NCI-H1048 (cell line): ENCODE measurements around the gene HRH3.

ENCODE experiments used
- DNase-seq: peaks from one replicate; lab custom pipeline; 2025; lab: John Stamatoyannopoulos, UW

Gene HRH3

DNA sequence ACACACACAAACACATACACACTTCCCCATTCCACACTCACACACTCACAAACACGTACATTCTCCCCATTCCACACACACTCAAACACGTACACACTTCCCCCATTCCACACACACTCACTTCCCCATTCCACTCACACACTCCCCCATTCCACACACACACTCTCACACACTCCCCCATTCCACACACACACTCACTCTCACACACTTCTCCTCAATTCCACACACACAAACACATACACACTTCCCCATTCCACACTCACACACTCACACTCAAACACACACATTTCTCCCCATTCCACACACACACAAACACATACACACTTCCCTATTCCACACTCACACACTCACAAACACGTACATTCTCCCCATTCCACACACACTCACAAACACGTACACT is 9.6 kb upstream of the HRH3 start:
- DNase-seq, result no peak

DNA sequence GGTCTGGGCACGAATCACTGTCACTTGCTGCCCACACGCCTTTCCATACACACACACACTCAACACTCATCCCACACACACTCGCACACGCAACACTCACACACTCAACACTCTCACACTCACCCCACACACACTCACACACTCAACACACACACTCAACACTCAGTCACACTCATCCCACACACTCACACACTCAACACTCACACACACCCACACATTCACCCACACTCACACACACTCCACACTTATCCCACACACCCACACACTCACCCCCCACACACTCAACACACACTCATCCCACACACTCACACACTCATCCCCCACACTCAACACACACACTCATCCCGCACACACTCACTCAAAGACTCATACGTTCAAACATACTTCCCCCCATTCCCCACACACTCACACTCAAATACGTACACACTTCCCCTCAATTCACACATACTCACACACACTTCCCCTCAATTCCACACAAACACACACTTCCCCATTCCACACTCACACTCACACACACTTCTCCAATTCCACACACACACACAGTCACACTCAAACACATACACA is 9.0 kb upstream of the HRH3 start:
- no peak for DNase-seq

DNA sequence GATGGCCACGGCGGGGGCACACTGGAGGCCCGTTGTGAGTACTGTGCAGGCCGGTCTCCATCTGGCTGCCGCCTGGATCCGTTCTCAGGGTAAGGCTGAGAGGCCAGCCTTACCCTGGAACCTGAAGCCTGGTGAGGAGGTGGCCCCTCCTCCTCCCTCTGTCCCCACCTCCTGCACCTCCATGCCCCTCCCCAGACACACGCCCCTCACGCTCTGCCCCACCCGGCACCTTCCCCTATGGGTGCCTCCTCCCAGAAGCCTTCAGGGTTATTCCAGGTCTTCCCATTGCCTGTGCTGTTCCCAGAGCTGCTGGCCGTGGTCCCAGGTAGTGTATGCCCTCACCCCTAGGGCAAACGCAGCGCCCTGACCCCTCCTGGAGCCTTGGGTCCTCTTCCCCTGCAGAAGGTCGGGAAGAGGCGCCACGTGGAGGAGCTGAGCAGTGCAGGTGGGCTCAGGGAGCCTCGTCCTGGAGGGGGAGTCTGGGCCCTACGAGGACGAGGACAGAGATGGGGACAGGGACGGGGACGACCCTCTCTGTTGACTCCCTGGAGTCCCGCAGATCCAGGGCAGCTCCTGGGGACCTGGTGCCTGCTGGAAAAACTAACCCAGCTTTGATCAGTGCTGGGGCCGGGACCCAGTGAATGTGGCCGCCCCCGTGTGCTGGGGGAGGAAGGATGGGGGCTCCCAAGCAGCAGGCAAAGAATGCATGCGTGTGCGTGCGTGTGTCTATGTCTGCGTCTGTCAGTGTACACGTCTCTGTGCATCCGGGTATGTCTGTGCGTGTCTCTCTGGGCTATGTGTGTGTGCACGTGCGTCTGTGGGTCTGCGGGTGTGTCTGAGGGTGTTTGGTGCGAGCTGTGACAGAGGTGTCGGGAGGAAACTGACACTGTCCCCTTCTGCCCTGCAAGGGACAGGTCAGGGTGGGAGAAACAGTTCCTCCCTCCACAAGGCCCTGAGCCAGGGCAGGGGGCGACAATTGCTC is 8.2 kb upstream of the HRH3 start:
- DNase-seq, result no peak

DNA sequence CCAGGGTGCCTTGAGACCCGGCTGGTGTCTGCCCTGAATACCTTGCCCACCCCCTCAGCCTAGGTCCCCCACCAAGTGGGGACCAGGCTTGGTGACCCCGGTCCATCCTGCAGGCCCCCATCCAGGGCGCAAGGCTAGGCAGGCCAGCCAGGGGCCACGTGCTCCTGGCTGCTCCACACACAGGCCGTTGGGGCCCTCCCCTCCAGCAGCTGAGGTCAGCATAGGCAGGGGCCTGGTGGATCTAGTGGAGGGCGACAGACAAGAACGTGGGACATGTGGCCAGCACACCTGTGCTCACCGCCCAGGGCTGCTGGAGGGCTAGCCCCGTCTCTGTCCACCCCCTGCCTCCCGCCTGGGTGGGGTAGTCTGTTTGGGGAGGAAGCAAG is 7.5 kb upstream of the HRH3 start:
- no peak for DNase-seq

DNA sequence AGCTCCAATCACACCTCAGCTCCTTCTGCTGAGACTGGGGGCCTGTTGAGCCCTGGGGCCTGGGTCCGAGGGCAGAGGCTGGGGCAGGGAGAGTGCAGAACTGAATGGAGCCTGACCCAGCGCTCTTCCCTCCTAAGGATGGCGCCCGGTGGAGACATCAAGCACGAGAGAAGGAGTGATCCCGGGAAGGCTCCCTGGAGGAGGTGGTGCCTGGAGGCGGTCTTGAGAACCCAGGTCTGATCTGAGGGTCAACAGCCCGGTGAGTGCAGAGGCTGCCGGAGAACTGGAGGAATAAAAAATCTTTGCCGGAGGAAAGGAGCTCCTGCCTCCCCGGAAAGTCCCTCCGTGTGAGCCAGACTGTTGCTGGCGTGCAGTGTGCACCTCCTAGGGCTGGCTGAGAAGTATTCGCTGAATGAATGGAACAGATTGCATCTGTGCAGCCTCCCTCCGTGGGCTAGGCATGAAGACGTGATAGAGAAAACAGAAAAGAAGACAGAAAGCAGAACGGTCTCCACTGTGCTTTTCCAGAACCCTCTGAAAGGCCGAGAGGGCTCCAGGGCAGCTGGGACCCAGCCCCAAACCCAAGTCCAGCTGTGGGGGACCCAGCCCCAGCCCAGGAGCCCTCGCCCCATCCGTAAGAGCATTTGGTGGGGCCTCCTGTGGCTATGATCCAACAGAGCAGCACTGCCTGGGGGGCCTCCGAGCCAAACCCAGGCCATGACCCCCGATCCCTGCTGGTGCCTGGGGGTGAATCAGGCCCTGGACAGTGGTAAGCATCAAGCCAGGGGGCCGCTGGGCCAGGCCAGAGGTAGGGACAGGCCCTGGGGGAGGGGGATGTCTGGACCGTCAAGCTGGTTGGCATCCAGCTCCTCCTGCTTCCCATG is 6.9 kb upstream of the HRH3 start:
- no peak for DNase-seq

DNA sequence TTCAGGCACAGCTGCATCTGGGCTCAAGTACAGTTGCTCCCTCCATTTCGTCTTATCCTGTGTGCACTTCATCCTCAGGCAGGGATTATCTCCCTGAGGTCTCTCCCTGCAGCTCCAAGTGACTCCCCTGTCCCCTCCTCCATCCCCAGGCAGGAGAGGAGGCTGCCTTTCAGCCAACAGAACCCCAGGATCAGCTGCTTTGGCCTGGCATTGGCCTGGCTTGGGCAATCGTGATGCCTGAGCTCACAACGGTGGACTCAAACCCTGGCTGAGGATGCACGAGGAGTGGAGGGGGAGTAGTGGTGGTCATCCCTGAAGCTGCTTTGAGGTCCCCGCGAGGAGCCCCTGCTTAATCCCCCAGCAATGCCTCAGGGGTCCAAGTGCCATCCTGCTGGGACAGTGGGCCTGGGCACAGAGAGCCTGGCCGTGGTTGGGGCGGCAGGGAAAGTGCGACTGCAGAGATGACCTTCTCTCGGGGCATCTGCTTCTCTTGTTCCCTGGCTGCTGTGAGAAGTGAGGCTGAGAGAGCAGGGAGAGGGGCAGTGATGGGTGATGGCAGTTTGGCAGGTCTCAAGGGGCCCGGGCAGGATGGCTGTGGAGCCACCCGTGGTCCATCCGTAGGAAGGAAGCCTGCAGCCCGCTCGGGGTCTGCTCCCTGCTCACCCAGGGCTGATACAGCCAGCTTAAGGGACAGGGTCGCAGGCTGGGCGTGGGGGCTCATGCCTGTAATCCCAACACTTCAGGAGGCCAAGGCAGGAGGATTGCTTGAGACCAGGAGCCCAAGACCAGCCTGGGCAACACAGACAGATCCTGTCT is 6.0 kb upstream of the HRH3 start:
- no peak for DNase-seq

DNA sequence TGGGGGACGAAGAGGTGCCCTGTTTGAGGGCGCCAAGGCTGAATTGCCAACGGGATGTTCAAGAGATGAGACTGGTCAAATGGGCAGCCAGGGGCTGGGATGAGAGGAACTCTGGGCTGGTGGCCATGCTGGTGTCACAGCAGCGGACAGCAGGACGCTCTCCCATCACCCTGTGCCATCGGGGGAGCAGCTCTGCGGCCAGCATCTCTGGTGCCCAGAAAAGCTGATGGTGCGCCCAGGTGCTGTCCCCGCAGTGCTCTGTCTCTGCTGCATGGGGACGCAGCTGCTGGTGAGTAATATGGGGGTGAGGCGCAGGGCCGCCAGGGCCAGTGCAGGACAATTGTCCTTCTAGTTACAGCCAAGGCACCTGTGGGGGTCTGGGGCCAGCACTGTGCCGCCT is 4.9 kb upstream of the HRH3 start:
- no peak for DNase-seq

DNA sequence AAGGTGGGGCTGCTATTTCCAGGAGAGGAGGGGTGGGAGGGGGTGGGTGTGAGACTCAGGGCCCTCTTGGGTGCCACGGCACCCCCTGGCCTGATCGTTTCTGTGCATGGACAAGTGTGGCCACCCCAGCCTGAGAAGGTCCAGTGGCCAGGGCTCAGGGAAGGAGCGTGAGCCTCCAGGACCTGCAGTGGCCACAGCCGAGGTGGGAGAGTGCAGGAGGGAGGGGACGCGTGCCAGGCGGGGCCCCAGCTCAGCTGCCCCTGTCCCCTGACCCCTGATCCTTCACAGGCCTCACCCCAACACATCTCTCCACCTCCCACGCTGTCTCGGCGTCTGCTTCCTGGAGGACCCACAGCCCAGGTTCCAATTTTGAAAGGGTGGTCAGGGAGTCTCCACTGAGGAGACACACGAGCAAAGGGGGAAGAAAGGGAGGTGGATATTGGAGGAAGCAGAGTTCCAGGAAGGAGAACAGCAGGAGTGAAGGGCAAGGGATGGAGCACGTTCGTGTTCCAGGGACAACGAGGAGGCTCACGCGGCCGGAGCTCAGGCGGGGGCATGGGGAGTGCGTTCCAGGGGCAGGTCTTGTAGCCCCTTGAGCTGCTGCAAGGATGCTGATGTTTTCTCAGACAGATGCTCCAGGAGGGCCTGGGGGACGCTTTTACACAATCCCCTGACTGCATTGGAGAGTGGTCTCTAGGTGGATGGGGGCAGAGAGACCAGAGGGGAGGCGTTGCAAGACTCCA is 4.2 kb upstream of the HRH3 start:
- DNase-seq, result no peak

DNA sequence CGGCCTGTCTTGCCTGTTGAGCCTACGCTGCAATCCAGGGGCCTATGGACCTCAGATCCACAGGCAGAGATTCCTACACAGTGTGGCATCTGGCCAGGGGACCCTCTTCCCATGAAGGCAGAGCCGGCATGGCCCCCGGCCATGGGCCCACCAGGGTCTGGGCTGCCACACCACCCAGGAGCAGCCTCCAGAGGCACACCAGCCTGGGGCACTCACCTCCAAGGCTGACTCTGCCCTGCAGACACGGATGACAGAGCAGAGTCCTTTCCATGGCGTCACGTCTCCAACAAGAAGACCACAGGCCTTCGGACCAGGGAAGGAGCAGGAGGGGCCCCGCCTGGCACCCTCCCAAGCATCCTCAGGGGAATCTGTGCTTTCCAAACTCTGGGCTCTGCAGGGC is 3.5 kb upstream of the HRH3 start:
- DNase-seq, result no peak

DNA sequence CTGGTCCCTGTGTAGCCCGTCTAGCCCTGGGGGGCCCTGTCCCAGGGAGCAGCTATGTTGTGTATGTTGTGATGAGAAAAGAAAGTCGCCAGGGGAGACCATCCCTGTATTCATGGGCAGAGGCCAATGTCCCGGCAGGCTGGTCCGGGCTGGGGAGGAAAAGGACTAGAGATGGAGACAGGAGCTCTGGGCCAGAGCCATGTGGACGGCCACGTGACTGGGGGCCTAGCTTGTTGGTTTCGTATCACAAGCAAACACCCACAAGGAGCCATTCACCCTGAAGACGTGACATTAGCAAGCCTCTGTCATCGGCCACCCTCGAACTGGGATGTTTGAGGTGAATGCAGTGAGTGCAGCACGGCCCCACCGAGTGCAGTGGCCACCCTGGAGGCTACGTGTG is 2.9 kb upstream of the HRH3 start:
- DNase-seq, result no peak

DNA sequence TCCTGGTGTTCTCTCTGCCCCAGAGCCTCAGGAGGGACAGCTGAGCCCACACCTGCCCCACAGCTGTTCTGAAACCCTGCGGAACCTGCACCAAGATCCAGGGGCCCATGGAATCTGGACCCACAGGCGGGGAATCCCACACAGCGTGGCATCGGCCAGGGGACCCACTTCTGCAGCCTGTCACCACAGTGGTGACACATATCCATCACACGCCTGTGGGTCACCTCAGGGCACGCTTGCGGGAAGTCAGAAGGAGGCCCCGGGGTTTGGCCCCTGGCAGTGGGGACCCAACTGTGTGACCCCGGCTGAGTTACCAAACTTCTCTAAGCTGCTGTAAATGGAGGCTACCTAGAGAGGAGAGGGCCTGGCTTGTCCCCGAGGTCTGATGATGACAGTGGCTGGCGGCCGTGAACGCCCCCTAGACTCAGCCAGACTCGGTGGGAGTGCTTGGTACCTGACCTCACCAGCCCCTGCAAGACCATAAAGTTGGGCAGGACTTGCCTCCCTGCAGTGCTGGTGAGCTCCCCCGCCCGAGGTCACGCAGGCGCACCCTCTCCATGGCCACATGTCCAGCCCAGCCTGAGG is 2.3 kb upstream of the HRH3 start:
- DNase-seq, result no peak

DNA sequence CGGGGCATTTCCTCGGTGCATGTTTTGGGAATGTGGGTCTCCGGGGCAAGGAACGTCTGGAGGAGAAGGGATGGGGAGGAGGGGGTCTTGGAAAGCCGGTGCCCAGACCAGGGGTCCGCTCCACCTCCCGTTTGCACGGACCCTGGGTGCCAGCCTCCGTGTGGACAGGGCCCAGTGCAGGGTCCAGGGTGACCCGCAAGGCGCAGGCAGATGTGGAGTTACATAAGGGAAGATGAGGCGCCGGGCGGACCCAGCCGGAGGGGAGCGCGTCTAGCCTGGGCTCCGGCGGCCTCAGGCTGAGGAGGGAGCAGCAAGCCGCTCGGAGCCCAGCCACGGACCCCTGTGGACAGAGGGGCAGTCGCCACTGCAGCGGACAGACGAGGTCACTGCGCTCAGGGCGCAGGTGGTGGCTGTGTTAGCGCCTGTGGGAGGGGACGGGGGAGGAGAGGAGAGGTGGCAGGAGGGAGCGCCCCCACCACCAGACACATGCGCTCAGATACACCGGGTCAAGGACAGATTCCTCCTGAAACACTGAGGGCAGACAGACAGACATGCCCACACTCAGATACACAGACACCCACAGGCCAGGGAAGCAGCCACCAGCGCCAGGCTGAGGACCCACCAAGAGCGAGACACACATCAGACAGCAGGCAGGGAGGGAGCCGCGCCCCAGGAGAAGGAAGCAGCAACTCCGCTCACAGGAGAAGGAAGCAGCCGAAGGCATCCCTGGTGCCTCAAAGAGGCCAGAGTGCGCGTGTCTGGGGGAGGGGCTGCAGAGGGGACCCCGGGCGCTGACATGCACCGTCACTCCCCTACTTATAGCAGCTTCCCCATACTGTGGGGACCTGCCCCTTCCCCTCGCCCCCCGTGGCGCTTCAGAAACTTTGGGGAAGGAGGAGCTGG is 839 bp upstream of the HRH3 start:
- DNase-seq, result no peak

DNA sequence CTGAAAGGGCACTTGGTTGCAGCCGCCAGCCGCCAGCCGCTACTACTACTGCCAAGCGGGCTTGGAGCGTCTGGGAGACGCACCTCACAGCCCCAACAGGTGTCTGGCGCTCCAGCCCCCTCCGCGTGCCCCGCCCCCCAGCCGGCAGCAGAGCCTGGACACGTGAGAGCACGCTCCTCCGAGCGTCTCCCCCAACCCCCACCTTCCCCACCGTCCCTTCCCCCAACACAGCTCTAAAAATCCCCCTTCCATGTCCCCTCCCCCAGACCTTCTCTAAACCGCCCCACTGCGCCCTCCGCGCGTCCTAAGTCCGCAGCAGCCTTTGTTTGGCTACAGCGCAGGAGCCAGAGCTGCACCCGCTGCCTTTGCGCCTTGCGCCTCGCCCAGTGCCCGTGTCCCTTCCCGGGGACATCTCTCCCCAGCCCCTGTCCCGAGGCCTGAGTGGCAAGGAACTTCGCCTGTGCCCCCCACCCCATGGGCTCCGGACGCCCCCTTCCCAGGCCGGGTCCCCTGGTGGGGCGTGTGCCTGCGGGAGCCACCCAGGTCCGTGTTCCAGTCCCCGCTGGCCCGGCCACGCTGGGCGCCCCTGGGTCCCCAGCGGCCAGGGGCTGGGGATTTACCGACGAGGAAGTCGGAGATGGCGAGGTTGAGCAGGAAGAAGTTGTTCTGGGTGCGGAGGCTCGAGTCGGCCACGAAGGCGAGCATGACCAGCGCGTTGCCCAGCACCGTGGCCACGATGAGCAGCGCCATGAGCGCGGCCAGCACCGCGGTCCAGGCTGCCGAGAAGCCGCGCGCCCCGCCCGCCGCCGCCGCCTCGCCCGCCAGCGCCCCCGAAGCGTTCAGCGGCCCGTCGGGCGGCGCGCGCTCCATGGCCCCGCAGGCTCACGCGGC is 732 bp downstream of the HRH3 start:
- DNase-seq, result no peak

DNA sequence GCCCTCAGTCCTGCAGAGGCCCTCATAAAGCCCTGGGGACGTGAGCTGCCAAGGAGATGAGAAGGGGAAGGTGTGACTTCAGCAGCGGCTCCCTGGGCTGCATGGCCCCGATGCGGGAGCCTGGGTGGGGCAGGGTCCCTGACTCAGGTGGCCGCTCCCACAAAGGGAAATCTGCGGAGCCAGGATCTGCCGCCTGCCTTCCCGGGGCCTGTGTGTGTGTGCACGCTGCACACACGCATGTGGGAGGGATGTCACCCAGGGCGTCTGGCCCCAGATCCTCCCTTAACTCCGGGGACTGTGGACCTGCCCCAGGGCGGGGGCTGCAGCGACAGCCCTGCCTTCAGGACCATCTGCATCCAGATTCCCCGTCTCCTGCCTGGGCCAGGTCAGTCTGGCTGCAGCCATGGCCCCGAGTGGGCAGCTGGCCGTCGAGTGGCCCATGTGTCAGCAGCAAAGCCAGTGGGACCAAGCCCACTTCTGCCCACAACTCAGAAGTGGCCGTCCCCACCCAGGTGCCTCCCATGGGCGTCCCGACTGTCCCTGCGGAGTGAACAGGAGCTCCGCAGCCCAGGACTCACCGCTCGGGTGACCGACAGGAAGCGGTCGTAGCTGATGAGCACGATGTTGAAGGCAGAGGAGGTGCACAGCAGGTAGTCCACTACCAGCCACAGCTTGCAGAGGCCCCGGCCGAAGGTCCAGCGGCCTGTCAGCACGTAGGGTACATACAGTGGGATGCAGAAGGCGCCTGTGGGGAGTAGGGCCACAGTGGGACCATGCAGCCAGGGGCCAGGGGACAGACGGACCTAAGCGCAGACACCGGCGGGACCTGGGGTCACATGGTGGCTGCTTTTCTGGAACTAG is 1.9 kb downstream of the HRH3 start:
- no peak for DNase-seq

DNA sequence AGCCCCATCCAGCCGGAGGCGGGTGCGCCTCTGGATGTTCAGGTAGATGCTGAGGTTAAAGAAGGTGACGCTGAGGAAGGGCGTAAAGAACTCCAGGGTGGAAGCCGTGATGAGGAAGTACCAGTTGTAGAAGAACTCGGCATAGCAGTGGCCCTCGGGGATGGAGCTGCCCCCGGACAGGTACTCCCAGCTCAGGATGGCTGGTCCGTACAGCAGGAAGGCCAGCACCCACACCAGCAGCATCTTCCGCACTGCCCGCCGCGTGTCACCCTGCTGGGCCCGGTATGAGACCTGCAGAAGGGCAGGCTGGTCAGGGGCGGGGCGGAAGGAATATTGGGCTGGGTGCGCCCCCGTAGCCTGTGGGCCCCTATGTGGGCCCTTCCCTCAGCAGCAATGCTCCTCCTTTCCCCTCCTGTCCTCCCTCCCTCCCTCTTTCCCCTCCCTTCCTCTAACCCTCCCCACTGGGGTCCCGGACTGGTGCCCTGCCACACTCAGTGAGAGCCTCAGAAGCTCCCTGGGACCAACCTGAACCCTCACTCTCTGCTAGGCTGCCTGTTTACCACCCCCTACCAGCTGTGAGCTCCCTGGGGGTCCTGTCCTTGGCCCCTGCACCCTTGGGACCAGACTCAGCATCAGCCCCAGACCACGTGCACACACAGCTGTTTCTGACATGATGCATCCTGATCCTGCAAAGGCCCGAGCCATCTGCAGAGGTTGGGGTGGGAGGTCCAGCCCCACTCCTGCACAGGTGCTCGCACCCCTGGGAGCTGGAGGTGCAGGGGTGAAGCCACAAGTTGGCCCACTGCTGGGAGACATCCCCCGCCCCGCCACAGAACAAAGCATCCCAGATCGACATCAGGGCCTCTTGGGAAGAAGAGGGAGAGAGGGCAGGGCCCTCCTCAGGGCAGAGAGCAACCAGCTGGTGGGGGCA is 3.2 kb downstream of the HRH3 start:
- DNase-seq, result no peak

DNA sequence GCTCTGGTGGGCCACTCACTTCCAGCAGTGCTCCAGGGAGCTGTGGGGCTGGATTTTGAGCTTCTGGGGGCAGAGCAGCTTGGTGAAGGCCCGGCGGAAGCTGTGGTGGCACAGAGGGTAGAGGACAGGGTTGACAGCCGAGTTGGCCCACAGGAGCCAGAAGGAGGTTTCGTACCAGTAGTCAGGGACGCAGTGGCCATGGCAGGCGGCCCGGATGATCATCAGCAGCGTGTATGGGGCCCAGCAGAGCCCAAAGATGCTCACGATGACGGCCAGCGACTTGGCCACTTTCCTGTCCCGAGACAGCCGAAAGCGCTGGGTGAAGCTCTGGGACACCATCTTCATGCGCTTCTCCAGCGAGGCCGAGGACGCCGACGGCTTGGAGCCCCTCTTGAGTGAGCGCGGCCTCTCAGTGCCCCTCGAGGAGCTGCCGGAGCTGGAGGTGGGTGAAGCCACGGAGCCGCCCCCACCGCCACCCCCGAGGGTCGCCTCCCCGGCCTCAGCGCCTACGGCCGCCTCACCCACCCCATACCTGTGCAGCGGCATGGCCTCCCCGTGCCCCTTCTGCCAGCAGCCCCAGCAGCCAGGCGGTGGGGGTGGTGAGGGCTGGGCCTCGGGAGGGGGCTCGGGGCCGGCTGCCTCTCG is 4.0 kb downstream of the HRH3 start:
- no peak for DNase-seq
